Astrocyte (in vitro differentiated cells and primary cell): Measurements from ENCODE around the gene DUSP10.

ENCODE experiments used
- CTCF ChIP-seq: IDR thresholded peaks from 2 replicates; pipeline ENCODE4 v1.5.1; 2011; ENCODE audit warnings: low read depth, mild to moderate bottlenecking, inconsistent platforms, low read length, moderate library complexity; ENCODE audit not compliant: insufficient read depth
- EZH2 ChIP-seq: IDR thresholded peaks from 2 replicates; pipeline ENCODE4 v1.6.1; 2012; ENCODE audit warnings: mild to moderate bottlenecking, low read length, inconsistent platforms; ENCODE audit not compliant: insufficient read depth

GRCh38 chr1:221748981-221749380, 7.1 kb upstream of the DUSP10 start:
- no peak for TF ChIP-seq CTCF
- TF ChIP-seq EZH2, result no peak
